ENCODE data around the gene ZNF33A. TPM values are rescaled to one million over a fixed set of nuclear protein-coding genes. Genes with fewer than 3 reads are reported as not detected.

ZNF33A gene
- total RNA-seq, 4 donors from 2014 or later: 24.7 to 50.6 (median 32.2) TPM

GRCh38 chr10:38112159-38112558, 101.7 kb downstream of the ZNF33A start:
- no peak overlapping the region for H3K4me3 ChIP-seq
- TF ChIP-seq POLR2AphosphoS5 (IDR thresholded peaks at IDR 0.05): no peak
- TF ChIP-seq EP300 (IDR thresholded peaks at IDR 0.05): no peak
- no peak for TF ChIP-seq CTCF (IDR thresholded peaks at IDR 0.05)
- no peak for TF ChIP-seq POLR2A (IDR thresholded peaks at IDR 0.05)
- H3K4me1 ChIP-seq: no peaks in the 10 kb centered on the region
- H3K27me3 ChIP-seq: no peaks in the 10 kb centered on the region
- 89 to 96% methylated on average over 1 to 2 of the region's 2 CpGs for WGBS, 2 donors (ENCODE audit: low coverage in 1 of 2)
- peaks cover 18 to 56% of the 10 kb centered on the region in 2 donors for H3K36me3 ChIP-seq
- peaks cover 7 to 100% (median 11%) of the 10 kb centered on the region in 3 donors for H3K9me3 ChIP-seq
- no peak overlapping the region for H3K27ac ChIP-seq
- ATAC-seq: no peak

Small RNAs within 50 kb of the gene (small RNA-seq; reads per million reads assigned to genes)
- 0 reads per million in 4 donors for gene AL161931.1
- gene FXYD6P2: 0 reads per million in 4 donors
- gene RF00019: 0 reads per million in 4 donors
- gene RNU6-795P: 0 to 0.27 (median 0.09) reads per million in 4 donors

Other genes starting within 250 kb of the ZNF33A start
- gene ZNF248, start 153.1 kb upstream of the ZNF33A start, total RNA-seq: 10 to 100 TPM; 15.9 to 28.9 (median 22.2) TPM
- 10 to 100 TPM; 17.3 to 36.1 (median 23.7) TPM for gene ZNF25, start 34.0 kb upstream of the ZNF33A start, total RNA-seq
- 10 to 100 TPM; 15.3 to 30.6 (median 22.5) TPM for gene ZNF37A, start 83.7 kb downstream of the ZNF33A start, total RNA-seq